Measurements from ENCODE around the gene LRRD1.

- TF ChIP-seq HDAC2 (IDR thresholded peaks at IDR 0.05), result no peak
- no peak for TF ChIP-seq TARDBP (IDR thresholded peaks at IDR 0.05; ENCODE audit: borderline replicate concordance)
- TF ChIP-seq PBX3 (IDR thresholded peaks at IDR 0.05; ENCODE audit: insufficient replicate concordance, low read depth, low read length), result no peak
- TF ChIP-seq YY1 (IDR thresholded peaks at IDR 0.05; ENCODE audit: low read depth, low read length), result no peak
- TF ChIP-seq IKZF1 (conservative IDR thresholded peaks at IDR 0.05), result no peak
- no peak for TF ChIP-seq POLR2A (IDR thresholded peaks at IDR 0.05; ENCODE audit: low read depth, low read length)
- TF ChIP-seq KDM1A (IDR thresholded peaks at IDR 0.05; ENCODE audit: borderline replicate concordance), result no peak
- TF ChIP-seq CREB1 (IDR thresholded peaks at IDR 0.05; ENCODE audit: low read depth), result no peak
- no peak for TF ChIP-seq HDGF (IDR thresholded peaks at IDR 0.05)
- no peak for TF ChIP-seq POLR2AphosphoS2 (IDR thresholded peaks at IDR 0.05; ENCODE audit: low read depth, low read length)
- no peak for TF ChIP-seq CTCF (IDR thresholded peaks at IDR 0.05 in 2 of 3, conservative IDR thresholded peaks at IDR 0.05 in 1 of 3; ENCODE audit: control insufficient read depth in 2 of 3, extremely low read depth in 1 of 3, insufficient read depth in 1 of 3, low read depth in 3 of 3, low read length in 3 of 3)
- no peak for TF ChIP-seq KLF5 (IDR thresholded peaks at IDR 0.05; ENCODE audit: partially characterized antibody)
- TF ChIP-seq ZNF274 (IDR thresholded peaks at IDR 0.05; ENCODE audit: insufficient read depth, insufficient read length), result no peak
- no peak for TF ChIP-seq FOXM1 (IDR thresholded peaks at IDR 0.05; ENCODE audit: low read depth, low read length)
Measured at GRCh38 chr7:92121681-92122080, 57.3 kb downstream of the LRRD1 start.

Data from GM12878 (cell line).